Stimulated activated CD8-positive, alpha-beta memory T cell treated with anti-CD3 and anti-CD28 coated beads, Interleukin-7, amount 100 ng/mL, for 48 hours (primary cell): ENCODE results near the gene DAAM2.

ENCODE experiments used
- DNase-seq, 2 donors: peaks; one replicate each; pipeline ENCODE4 v3.0.0-alpha.2; 2020; ENCODE audit warnings: low read depth in 1 of 2; ENCODE audit errors: extremely low read depth in 1 of 2

DAAM2 gene

GRCh38 chr6:39816747-39817146 is 24.6 kb downstream of the DAAM2 start:
- DNase-seq, result no peak

GRCh38 chr6:39818695-39819094 is 26.5 kb downstream of the DAAM2 start:
- DNase-seq, result no peak

GRCh38 chr6:39819228-39819627 is 27.1 kb downstream of the DAAM2 start:
- DNase-seq, result no peak

- no peak for DNase-seq
Observed at GRCh38 chr6:39819676-39820075, 27.5 kb downstream of the DAAM2 start.

- DNase-seq, result no peak
Observed at GRCh38 chr6:39820553-39820952, 28.4 kb downstream of the DAAM2 start.

- DNase-seq, result no peak
Observed at GRCh38 chr6:39821046-39821740, 29.0 kb downstream of the DAAM2 start.

- DNase-seq, result no peak
Observed at GRCh38 chr6:39821742-39822532, 29.8 kb downstream of the DAAM2 start.

- no peak for DNase-seq
Observed at GRCh38 chr6:39822846-39823815, 31.0 kb downstream of the DAAM2 start.

- no peak for DNase-seq
Observed at GRCh38 chr6:39824030-39824926, 32.1 kb downstream of the DAAM2 start.

- DNase-seq, result no peak
Observed at GRCh38 chr6:39829331-39829730, 37.2 kb downstream of the DAAM2 start.

- no peak for DNase-seq
Observed at GRCh38 chr6:39830444-39830843, 38.3 kb downstream of the DAAM2 start.

- no peak for DNase-seq
Observed at GRCh38 chr6:39831701-39832100, 39.5 kb downstream of the DAAM2 start.

GRCh38 chr6:39834278-39834677 is 42.1 kb downstream of the DAAM2 start:
- DNase-seq, result no peak

- no peak for DNase-seq
Observed at GRCh38 chr6:39834866-39835265, 42.7 kb downstream of the DAAM2 start.

GRCh38 chr6:39835821-39836295 is 43.7 kb downstream of the DAAM2 start:
- DNase-seq, result no peak

- no peak for DNase-seq
Observed at GRCh38 chr6:39836606-39837005, 44.4 kb downstream of the DAAM2 start.

- DNase-seq, result no peak
Observed at GRCh38 chr6:39839445-39839844, 47.3 kb downstream of the DAAM2 start.

- no peak for DNase-seq
Observed at GRCh38 chr6:39840781-39841180, 48.6 kb downstream of the DAAM2 start.

- no peak for DNase-seq
Observed at GRCh38 chr6:39841291-39841690, 49.1 kb downstream of the DAAM2 start.

- DNase-seq, result no peak
Observed at GRCh38 chr6:39841923-39842322, 49.7 kb downstream of the DAAM2 start.
